ENCODE measurements around the gene CRMP1.
"Not testable (repeated sequence)": the region's sequence is repeated elsewhere in the genome, so short reads cannot be mapped to it uniquely, and the experiment has no call there.

Gene CRMP1

GRCh38 chr4:5852523-5853202 lies 40.2 kb downstream of the CRMP1 start:
- peak; percentile 98 for DNase-seq

- no peak for DNase-seq
Measured at GRCh38 chr4:5851637-5852301, 41.1 kb downstream of the CRMP1 start.

GRCh38 chr4:5845035-5845905 lies 47.6 kb downstream of the CRMP1 start:
- DNase-seq = peak in 1 of 2 experiments; percentile 35

- no peak for DNase-seq
Measured at GRCh38 chr4:5843573-5844530, 49.0 kb downstream of the CRMP1 start.

- DNase-seq = no peak
Measured at GRCh38 chr4:5842456-5842855, 50.4 kb downstream of the CRMP1 start.

- DNase-seq = no peak
Measured at GRCh38 chr4:5839751-5840674, 52.9 kb downstream of the CRMP1 start.

GRCh38 chr4:5839332-5839731 lies 53.6 kb downstream of the CRMP1 start:
- no peak for DNase-seq

- not testable (repeated sequence) for DNase-seq
Measured at GRCh38 chr4:5837483-5837882, 55.4 kb downstream of the CRMP1 start.

- no peak for DNase-seq
Measured at GRCh38 chr4:5836943-5837342, 55.9 kb downstream of the CRMP1 start.

- DNase-seq = no peak
Measured at GRCh38 chr4:5828005-5828391, 64.9 kb downstream of the CRMP1 start.

GRCh38 chr4:5827108-5828004 lies 65.5 kb downstream of the CRMP1 start:
- no peak for DNase-seq

- DNase-seq = no peak
Measured at GRCh38 chr4:5826437-5827107, 66.3 kb downstream of the CRMP1 start.

- DNase-seq = no peak
Measured at GRCh38 chr4:5825321-5826041, 67.4 kb downstream of the CRMP1 start.

- peak; percentile 30 to 55 for DNase-seq
Measured at GRCh38 chr4:5824635-5825034, 68.3 kb downstream of the CRMP1 start.

- DNase-seq = no peak
Measured at GRCh38 chr4:5824227-5824626, 68.7 kb downstream of the CRMP1 start.

- no peak for DNase-seq
Measured at GRCh38 chr4:5823542-5824211, 69.2 kb downstream of the CRMP1 start.

GRCh38 chr4:5822619-5823018 lies 70.3 kb downstream of the CRMP1 start:
- DNase-seq = no peak

- peak in 1 of 2 experiments; percentile 23 for DNase-seq
Measured at GRCh38 chr4:5821665-5822358, 71.1 kb downstream of the CRMP1 start.
